WTC11 (cell line): ENCODE measurements around the gene OGA. TPM values are rescaled to one million over a fixed set of nuclear protein-coding genes. Genes with fewer than 3 reads are reported as not detected.

Experiments
- ATAC-seq: fragments of 200-7000 bp; cut with Tn5 transposase; 2 replicates; pipeline ENCODE4 v1.10.0; 2021; ENCODE audit warnings: mild to moderate bottlenecking, moderate library complexity
- CTCF ChIA-PET: fragments of 300-600 bp; sonication (Branson Sonifier 250); formaldehyde crosslinking; loops from one replicate; lab custom pipeline; 2021; ENCODE audit warnings: antibody characterized with exemption; lab: Charles Lee
- POLR2A ChIA-PET: fragments of 350-600 bp; sonication (Branson Sonifier 250); formaldehyde crosslinking; loops from one replicate; lab custom pipeline; 2021; ENCODE audit warnings: antibody characterized with exemption; lab: Charles Lee
- DNase-seq: peaks from one replicate; pipeline ENCODE4 v3.0.0; 2021; ENCODE audit warnings: low spot score
- H3K27ac Mint-ChIP-seq: 2 replicates; pipeline ENCODE4 v1.8.0; 2021; ENCODE audit warnings: mixed read lengths
- H3K27me3 Mint-ChIP-seq: 2 replicates; pipeline ENCODE4 v1.8.0; 2021; ENCODE audit warnings: low read depth, mild to moderate bottlenecking, moderate library complexity, mixed read lengths
- H3K36me3 Mint-ChIP-seq: 2 replicates; pipeline ENCODE4 v1.8.0; 2021; ENCODE audit warnings: mixed read lengths
- H3K4me1 Mint-ChIP-seq: 2 replicates; pipeline ENCODE4 v1.8.0; 2022; ENCODE audit warnings: mixed read lengths
- H3K4me3 Mint-ChIP-seq: 2 replicates; pipeline ENCODE4 v1.8.0; 2021; ENCODE audit warnings: mild to moderate bottlenecking, moderate library complexity, mixed read lengths
- H3K9me3 Mint-ChIP-seq: 2 replicates; pipeline ENCODE4 v1.8.0; 2021; ENCODE audit warnings: mixed read lengths
- CBFB ChIP-seq: sonication (generic); formaldehyde crosslinking; IDR thresholded peaks from 2 replicates; pipeline ENCODE4 v1.8.1; 2022; ENCODE audit warnings: mild to moderate bottlenecking, low read depth, missing genetic modification reagents
- ESRRA ChIP-seq: sonication (generic); formaldehyde crosslinking; IDR thresholded peaks from 2 replicates; pipeline ENCODE4 v1.8.1; 2022; ENCODE audit warnings: mild to moderate bottlenecking, missing genetic modification reagents, borderline replicate concordance
- HMGA2 ChIP-seq: fragments of 250-450 bp; sonication (Bioruptor Pico); IDR thresholded peaks from 2 replicates; pipeline ENCODE4 v1.4.0; 2021; ENCODE audit warnings: mild to moderate bottlenecking, moderate library complexity
- NFE2L1 ChIP-seq: sonication (generic); formaldehyde crosslinking; IDR thresholded peaks from 2 replicates; pipeline ENCODE4 v1.8.1; 2023; ENCODE audit warnings: missing genetic modification reagents
- NR2C2 ChIP-seq: sonication (generic); formaldehyde crosslinking; IDR thresholded peaks from 2 replicates; pipeline ENCODE4 v1.8.0; 2022; ENCODE audit warnings: mild to moderate bottlenecking, missing genetic modification reagents
- OVOL2 ChIP-seq: fragments of 250-450 bp; sonication (Bioruptor Pico); IDR thresholded peaks from 2 replicates; pipeline ENCODE4 v1.9.0; 2021; ENCODE audit warnings: mild to moderate bottlenecking, borderline replicate concordance
- RELA ChIP-seq: sonication (generic); formaldehyde crosslinking; IDR thresholded peaks from 2 replicates; pipeline ENCODE4 v1.8.1; 2022; ENCODE audit warnings: missing genetic modification reagents, mild to moderate bottlenecking, borderline replicate concordance
- ZNF121 ChIP-seq: sonication (generic); formaldehyde crosslinking; IDR thresholded peaks from 2 replicates; pipeline ENCODE4 v1.8.0; 2023; ENCODE audit warnings: missing genetic modification reagents
- ZNF416 ChIP-seq: fragments of 250-450 bp; sonication (Bioruptor Pico); IDR thresholded peaks from 2 replicates; pipeline ENCODE4 v1.9.0; 2021; ENCODE audit warnings: mild to moderate bottlenecking, inconsistent platforms
- total RNA-seq: library from RNA; stranded (reverse); gene quantifications from 3 replicates; pipeline ENCODE4 v1.2.3, GENCODE V29; 2021
- TF ChIP-seq, protein P1 (sequence below): fragments of 250-450 bp; sonication (Bioruptor Pico); IDR thresholded peaks from 2 replicates; pipeline ENCODE4 v1.9.0; 2021; ENCODE audit warnings: mild to moderate bottlenecking, borderline replicate concordance
- TF ChIP-seq, protein P2 (sequence below): sonication (generic); formaldehyde crosslinking; IDR thresholded peaks from 2 replicates; pipeline ENCODE4 v1.8.0; 2023; ENCODE audit warnings: missing genetic modification reagents, mild to moderate bottlenecking, borderline replicate concordance
- TF ChIP-seq, protein P3 (sequence below): sonication (generic); formaldehyde crosslinking; IDR thresholded peaks from 2 replicates; pipeline ENCODE4 v1.8.1; 2023; ENCODE audit warnings: mild to moderate bottlenecking, missing genetic modification reagents, borderline replicate concordance
- TF ChIP-seq, protein P4 (sequence below): sonication (generic); formaldehyde crosslinking; IDR thresholded peaks from 2 replicates; pipeline ENCODE4 v1.8.0; 2023; ENCODE audit warnings: mild to moderate bottlenecking, missing genetic modification reagents
- TF ChIP-seq, protein P5 (sequence below): sonication (generic); formaldehyde crosslinking; IDR thresholded peaks from 2 replicates; pipeline ENCODE4 v1.8.1; 2023; ENCODE audit warnings: mild to moderate bottlenecking, missing genetic modification reagents, moderate library complexity
- TF ChIP-seq, protein P6 (sequence below): sonication (generic); formaldehyde crosslinking; conservative IDR thresholded peaks from 2 replicates; pipeline ENCODE4 v1.8.1; 2022; ENCODE audit warnings: mild to moderate bottlenecking, missing genetic modification reagents
- TF ChIP-seq, protein P7 (sequence below): sonication (generic); formaldehyde crosslinking; conservative IDR thresholded peaks from 2 replicates; pipeline ENCODE4 v1.8.1; 2023; ENCODE audit warnings: mild to moderate bottlenecking, low read depth, missing genetic modification reagents, moderate library complexity

The OGA gene
- total RNA-seq, 1 experiment from 2014 or later, result 111 TPM

DNA sequence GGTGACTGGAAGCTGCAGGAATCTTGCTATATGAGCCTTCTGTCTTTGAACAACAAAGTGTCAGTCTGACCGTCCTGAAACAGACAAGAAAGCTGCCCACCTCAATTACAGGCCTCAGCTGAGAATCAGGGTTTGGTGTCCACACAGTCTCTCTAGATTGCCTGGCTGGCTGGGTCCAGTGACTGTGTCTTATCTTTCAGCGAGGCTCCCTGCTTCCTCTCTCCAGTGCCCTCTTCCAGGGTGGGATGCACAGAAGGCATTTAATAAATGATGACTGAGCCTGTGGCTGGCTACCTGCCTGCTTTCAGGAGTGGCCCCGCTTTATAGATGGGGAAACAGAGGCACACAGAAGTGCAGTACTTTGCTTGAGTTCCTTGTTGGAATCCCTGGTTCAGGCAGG is 69.7 kb downstream of the OGA start (continued):
- TF ChIP-seq, protein P1, sequence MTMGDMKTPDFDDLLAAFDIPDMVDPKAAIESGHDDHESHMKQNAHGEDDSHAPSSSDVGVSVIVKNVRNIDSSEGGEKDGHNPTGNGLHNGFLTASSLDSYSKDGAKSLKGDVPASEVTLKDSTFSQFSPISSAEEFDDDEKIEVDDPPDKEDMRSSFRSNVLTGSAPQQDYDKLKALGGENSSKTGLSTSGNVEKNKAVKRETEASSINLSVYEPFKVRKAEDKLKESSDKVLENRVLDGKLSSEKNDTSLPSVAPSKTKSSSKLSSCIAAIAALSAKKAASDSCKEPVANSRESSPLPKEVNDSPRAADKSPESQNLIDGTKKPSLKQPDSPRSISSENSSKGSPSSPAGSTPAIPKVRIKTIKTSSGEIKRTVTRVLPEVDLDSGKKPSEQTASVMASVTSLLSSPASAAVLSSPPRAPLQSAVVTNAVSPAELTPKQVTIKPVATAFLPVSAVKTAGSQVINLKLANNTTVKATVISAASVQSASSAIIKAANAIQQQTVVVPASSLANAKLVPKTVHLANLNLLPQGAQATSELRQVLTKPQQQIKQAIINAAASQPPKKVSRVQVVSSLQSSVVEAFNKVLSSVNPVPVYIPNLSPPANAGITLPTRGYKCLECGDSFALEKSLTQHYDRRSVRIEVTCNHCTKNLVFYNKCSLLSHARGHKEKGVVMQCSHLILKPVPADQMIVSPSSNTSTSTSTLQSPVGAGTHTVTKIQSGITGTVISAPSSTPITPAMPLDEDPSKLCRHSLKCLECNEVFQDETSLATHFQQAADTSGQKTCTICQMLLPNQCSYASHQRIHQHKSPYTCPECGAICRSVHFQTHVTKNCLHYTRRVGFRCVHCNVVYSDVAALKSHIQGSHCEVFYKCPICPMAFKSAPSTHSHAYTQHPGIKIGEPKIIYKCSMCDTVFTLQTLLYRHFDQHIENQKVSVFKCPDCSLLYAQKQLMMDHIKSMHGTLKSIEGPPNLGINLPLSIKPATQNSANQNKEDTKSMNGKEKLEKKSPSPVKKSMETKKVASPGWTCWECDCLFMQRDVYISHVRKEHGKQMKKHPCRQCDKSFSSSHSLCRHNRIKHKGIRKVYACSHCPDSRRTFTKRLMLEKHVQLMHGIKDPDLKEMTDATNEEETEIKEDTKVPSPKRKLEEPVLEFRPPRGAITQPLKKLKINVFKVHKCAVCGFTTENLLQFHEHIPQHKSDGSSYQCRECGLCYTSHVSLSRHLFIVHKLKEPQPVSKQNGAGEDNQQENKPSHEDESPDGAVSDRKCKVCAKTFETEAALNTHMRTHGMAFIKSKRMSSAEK, result no peak
- no peak for TF ChIP-seq NR2C2 (CRISPR knock-in tag)
- no peak for TF ChIP-seq CBFB (CRISPR knock-in tag)

DNA sequence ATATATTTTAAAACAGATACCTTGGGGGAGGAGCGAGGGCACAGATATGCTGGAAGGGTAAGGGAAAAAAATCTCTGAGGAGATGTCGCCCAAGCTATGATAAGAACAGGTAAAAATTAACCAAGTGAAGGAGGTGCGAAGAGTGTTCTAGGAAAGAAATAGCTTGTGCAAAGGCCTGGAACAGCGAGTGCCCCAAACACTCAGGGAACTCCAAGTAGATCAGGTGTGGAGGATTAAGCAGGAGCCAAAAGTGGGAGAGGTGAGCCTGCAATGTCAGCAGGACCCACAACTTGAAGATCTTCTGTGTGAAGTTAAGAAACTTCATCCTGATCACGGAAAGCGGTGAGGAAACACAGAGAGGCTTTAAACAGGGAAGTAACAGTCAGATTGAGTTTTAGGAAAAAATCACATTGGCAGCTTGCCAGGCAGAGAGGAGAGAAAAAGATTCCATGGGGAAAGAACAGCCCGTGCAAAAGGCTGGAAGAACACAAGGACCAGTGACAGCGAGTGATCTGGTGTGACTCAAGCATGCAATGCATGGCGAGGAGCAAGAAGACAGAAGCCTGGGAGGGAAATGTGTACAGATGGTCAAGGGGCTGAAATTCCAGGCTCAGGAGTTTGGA is 73.1 kb downstream of the OGA start:
- no peak overlapping the region for H3K4me3 Mint-ChIP-seq
- H3K9me3 Mint-ChIP-seq, result no peaks in the 10 kb centered on the region
- peaks cover 13% of the 10 kb centered on the region for H3K4me1 Mint-ChIP-seq
- ATAC-seq, result no peak
- H3K27me3 Mint-ChIP-seq, result peaks cover 4% of the 10 kb centered on the region
- POLR2A ChIA-PET, result no interaction called here
- CTCF ChIA-PET, result interaction anchor here (2.0 kb wide), 1 partner anchor 142 kb away, joined by 10 read pairs; no protein-coding TSS in a partner anchor
- no peaks in the 10 kb centered on the region for H3K36me3 Mint-ChIP-seq
- DNase-seq, result no peak
- no peak overlapping the region for H3K27ac Mint-ChIP-seq
- TF ChIP-seq, protein P2, sequence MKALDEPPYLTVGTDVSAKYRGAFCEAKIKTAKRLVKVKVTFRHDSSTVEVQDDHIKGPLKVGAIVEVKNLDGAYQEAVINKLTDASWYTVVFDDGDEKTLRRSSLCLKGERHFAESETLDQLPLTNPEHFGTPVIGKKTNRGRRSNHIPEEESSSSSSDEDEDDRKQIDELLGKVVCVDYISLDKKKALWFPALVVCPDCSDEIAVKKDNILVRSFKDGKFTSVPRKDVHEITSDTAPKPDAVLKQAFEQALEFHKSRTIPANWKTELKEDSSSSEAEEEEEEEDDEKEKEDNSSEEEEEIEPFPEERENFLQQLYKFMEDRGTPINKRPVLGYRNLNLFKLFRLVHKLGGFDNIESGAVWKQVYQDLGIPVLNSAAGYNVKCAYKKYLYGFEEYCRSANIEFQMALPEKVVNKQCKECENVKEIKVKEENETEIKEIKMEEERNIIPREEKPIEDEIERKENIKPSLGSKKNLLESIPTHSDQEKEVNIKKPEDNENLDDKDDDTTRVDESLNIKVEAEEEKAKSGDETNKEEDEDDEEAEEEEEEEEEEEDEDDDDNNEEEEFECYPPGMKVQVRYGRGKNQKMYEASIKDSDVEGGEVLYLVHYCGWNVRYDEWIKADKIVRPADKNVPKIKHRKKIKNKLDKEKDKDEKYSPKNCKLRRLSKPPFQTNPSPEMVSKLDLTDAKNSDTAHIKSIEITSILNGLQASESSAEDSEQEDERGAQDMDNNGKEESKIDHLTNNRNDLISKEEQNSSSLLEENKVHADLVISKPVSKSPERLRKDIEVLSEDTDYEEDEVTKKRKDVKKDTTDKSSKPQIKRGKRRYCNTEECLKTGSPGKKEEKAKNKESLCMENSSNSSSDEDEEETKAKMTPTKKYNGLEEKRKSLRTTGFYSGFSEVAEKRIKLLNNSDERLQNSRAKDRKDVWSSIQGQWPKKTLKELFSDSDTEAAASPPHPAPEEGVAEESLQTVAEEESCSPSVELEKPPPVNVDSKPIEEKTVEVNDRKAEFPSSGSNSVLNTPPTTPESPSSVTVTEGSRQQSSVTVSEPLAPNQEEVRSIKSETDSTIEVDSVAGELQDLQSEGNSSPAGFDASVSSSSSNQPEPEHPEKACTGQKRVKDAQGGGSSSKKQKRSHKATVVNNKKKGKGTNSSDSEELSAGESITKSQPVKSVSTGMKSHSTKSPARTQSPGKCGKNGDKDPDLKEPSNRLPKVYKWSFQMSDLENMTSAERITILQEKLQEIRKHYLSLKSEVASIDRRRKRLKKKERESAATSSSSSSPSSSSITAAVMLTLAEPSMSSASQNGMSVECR (CRISPR knock-in tag), result no peak
- TF ChIP-seq ZNF416 (CRISPR knock-in tag), result no peak
- no peak for TF ChIP-seq HMGA2 (CRISPR knock-in tag)
- TF ChIP-seq, protein P3, sequence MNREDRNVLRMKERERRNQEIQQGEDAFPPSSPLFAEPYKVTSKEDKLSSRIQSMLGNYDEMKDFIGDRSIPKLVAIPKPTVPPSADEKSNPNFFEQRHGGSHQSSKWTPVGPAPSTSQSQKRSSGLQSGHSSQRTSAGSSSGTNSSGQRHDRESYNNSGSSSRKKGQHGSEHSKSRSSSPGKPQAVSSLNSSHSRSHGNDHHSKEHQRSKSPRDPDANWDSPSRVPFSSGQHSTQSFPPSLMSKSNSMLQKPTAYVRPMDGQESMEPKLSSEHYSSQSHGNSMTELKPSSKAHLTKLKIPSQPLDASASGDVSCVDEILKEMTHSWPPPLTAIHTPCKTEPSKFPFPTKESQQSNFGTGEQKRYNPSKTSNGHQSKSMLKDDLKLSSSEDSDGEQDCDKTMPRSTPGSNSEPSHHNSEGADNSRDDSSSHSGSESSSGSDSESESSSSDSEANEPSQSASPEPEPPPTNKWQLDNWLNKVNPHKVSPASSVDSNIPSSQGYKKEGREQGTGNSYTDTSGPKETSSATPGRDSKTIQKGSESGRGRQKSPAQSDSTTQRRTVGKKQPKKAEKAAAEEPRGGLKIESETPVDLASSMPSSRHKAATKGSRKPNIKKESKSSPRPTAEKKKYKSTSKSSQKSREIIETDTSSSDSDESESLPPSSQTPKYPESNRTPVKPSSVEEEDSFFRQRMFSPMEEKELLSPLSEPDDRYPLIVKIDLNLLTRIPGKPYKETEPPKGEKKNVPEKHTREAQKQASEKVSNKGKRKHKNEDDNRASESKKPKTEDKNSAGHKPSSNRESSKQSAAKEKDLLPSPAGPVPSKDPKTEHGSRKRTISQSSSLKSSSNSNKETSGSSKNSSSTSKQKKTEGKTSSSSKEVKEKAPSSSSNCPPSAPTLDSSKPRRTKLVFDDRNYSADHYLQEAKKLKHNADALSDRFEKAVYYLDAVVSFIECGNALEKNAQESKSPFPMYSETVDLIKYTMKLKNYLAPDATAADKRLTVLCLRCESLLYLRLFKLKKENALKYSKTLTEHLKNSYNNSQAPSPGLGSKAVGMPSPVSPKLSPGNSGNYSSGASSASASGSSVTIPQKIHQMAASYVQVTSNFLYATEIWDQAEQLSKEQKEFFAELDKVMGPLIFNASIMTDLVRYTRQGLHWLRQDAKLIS, result no peak
- TF ChIP-seq, protein P4, sequence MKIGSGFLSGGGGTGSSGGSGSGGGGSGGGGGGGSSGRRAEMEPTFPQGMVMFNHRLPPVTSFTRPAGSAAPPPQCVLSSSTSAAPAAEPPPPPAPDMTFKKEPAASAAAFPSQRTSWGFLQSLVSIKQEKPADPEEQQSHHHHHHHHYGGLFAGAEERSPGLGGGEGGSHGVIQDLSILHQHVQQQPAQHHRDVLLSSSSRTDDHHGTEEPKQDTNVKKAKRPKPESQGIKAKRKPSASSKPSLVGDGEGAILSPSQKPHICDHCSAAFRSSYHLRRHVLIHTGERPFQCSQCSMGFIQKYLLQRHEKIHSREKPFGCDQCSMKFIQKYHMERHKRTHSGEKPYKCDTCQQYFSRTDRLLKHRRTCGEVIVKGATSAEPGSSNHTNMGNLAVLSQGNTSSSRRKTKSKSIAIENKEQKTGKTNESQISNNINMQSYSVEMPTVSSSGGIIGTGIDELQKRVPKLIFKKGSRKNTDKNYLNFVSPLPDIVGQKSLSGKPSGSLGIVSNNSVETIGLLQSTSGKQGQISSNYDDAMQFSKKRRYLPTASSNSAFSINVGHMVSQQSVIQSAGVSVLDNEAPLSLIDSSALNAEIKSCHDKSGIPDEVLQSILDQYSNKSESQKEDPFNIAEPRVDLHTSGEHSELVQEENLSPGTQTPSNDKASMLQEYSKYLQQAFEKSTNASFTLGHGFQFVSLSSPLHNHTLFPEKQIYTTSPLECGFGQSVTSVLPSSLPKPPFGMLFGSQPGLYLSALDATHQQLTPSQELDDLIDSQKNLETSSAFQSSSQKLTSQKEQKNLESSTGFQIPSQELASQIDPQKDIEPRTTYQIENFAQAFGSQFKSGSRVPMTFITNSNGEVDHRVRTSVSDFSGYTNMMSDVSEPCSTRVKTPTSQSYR (CRISPR knock-in tag), result no peak
- TF ChIP-seq RELA (CRISPR knock-in tag), result no peak
- TF ChIP-seq OVOL2 (CRISPR knock-in tag), result no peak
- no peak for TF ChIP-seq ESRRA
- no peak for TF ChIP-seq NFE2L1 (CRISPR knock-in tag)
- TF ChIP-seq ZNF121 (CRISPR knock-in tag), result no peak
- TF ChIP-seq, protein P5, sequence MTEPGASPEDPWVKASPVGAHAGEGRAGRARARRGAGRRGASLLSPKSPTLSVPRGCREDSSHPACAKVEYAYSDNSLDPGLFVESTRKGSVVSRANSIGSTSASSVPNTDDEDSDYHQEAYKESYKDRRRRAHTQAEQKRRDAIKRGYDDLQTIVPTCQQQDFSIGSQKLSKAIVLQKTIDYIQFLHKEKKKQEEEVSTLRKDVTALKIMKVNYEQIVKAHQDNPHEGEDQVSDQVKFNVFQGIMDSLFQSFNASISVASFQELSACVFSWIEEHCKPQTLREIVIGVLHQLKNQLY (CRISPR knock-in tag), result no peak
- TF ChIP-seq, protein P6, sequence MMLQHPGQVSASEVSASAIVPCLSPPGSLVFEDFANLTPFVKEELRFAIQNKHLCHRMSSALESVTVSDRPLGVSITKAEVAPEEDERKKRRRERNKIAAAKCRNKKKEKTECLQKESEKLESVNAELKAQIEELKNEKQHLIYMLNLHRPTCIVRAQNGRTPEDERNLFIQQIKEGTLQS, result no peak
- TF ChIP-seq, protein P7, sequence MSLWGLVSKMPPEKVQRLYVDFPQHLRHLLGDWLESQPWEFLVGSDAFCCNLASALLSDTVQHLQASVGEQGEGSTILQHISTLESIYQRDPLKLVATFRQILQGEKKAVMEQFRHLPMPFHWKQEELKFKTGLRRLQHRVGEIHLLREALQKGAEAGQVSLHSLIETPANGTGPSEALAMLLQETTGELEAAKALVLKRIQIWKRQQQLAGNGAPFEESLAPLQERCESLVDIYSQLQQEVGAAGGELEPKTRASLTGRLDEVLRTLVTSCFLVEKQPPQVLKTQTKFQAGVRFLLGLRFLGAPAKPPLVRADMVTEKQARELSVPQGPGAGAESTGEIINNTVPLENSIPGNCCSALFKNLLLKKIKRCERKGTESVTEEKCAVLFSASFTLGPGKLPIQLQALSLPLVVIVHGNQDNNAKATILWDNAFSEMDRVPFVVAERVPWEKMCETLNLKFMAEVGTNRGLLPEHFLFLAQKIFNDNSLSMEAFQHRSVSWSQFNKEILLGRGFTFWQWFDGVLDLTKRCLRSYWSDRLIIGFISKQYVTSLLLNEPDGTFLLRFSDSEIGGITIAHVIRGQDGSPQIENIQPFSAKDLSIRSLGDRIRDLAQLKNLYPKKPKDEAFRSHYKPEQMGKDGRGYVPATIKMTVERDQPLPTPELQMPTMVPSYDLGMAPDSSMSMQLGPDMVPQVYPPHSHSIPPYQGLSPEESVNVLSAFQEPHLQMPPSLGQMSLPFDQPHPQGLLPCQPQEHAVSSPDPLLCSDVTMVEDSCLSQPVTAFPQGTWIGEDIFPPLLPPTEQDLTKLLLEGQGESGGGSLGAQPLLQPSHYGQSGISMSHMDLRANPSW (CRISPR knock-in tag), result no peak
